22Rv1 (cell line): Measurements from ENCODE around the gene GPR62.

Experiments
- CTCF ChIP-seq: fragments of 450-650 bp; IDR thresholded peaks from 2 replicates; pipeline ENCODE4 v1.5.1; 2017; ENCODE audit warnings: mild to moderate bottlenecking
- ZFX ChIP-seq: fragments of 450-650 bp; IDR thresholded peaks from 2 replicates; pipeline ENCODE4 v1.6.1; 2017; ENCODE audit warnings: antibody characterized with exemption, borderline replicate concordance

- TF ChIP-seq CTCF = no peak
- TF ChIP-seq ZFX = no peak
Observed at GRCh38 chr3:51997935-51998596, 42.9 kb downstream of the GPR62 start.
